ENCODE results near the gene TEX26.

TEX26 gene

GRCh38 chr13:31011901-31012654 is 79.6 kb downstream of the TEX26 start:
- no peak for DNase-seq (ENCODE audit: low read depth in 2 of 2)

GRCh38 chr13:31012655-31013024 is 80.2 kb downstream of the TEX26 start:
- DNase-seq (ENCODE audit: low read depth in 2 of 2), result peak in 1 of 2 experiments; percentile 17

- no peak for DNase-seq (ENCODE audit: low read depth in 2 of 2)
These were observed 82.0 kb downstream of the TEX26 start for GRCh38 chr13:31014456-31014855.

- DNase-seq (ENCODE audit: low read depth in 2 of 2), result no peak
These were observed 82.7 kb downstream of the TEX26 start for GRCh38 chr13:31015199-31015598.

- DNase-seq (ENCODE audit: low read depth in 2 of 2), result no peak
These were observed 84.2 kb downstream of the TEX26 start for GRCh38 chr13:31016342-31017325.

GRCh38 chr13:31018511-31018910 is 86.1 kb downstream of the TEX26 start:
- no peak for DNase-seq (ENCODE audit: low read depth in 2 of 2)

- DNase-seq (ENCODE audit: low read depth in 2 of 2), result no peak
These were observed 88.5 kb downstream of the TEX26 start for GRCh38 chr13:31020996-31021395.

- DNase-seq (ENCODE audit: low read depth in 2 of 2), result no peak
These were observed 89.9 kb downstream of the TEX26 start for GRCh38 chr13:31022288-31022895.

GRCh38 chr13:31022928-31023530 is 90.6 kb downstream of the TEX26 start:
- DNase-seq (ENCODE audit: low read depth in 2 of 2), result no peak
